ENCODE results near the gene BRPF3. TPM values are rescaled to one million over a fixed set of nuclear protein-coding genes. Genes with fewer than 3 reads are reported as not detected.

The BRPF3 gene
- polyA plus RNA-seq (ENCODE audit: insufficient read length in 4 of 4): 10 to 100 TPM; 45.1 to 55.7 (median 52.9) TPM

DNA sequence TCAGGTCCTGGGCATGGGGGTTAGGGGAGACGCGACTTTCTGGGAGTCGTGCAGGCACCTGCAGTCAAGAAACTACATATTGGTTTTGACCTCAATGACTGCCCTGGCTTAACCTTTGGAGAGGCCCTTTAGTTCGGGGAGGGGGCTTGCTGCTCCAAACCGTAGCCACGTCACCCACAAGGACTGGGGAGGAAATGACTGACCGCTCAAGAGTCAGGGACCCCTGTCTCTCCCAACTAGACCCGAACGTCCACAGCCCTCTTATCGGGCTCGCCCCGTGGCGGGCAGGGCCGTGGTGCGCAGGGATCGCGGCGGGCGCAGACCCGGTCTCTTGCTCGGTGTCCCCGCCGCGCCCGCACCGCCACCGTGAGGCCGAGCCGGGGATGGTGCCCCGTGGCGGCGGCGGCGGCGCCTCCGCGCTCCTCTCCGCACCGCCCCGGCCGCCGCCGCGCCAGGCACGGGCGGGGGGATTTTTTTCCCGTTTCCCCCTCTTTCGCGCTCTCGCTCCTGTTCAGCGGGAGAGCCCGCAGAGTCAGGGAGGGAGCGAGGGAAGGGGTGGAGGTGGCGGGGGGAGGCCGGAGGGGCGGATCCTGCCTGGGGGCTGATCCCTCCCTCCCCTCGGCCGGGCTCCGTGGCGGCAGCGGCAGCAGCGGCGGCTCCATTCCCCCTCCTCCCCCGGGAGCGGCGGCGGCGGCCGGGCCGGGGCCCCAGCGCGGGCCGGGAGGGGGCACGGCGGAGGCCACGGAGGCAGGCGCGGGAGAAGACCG, at the start of gene BRPF3:
Gene BRPF3 (plus strand): TSS at position 632 of the 767 bp plus-strand sequence. CDS start 3,579 bp downstream, outside the sequence.
- peak; percentile 45 to 67 (median 58) for DNase-seq (ENCODE audit: low read depth in 4 of 4, low spot score in 3 of 4)

DNA sequence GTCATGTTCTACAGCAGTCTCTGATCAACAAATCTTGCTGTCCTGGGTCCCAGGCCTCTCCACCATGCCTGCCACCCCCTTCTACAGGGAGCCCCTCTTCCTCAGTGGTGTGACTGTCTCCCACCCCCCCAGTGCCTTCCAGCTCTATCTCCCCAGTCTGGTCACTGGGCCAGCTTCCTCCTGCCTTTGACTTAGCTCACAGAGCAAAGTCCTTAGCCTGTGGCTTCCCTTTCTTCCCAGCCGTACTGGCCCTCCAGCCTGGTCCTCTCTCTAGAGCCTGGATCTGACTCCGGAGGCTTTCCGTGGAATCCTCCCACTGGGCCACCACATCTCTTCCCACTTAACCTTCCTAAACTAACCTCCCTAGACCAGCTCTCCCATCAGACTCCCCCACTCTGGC, 49.2 kb upstream of the BRPF3 start:
- DNase-seq (ENCODE audit: low read depth in 4 of 4, low spot score in 3 of 4): no peak

DNA sequence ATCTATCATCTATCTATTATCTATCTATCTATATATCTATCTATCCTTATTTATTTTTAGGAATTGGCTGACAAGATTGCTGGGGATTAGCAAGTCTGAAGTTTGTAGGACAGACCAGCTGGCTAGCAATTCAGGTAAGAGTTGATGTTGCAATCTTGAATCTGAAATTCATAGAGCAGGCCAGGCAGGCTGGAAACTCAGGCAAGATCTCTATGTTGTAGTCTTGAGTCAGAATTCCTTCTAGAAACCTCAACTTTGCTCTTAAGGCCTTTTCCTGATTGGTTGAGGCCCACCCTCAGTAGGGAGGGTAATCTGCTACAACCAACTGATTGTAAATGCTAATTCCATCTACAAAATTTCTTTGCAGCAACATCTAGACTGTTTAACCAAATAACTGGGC, 47.1 kb upstream of the BRPF3 start:
- no peak for DNase-seq (ENCODE audit: low read depth in 4 of 4, low spot score in 3 of 4)

DNA sequence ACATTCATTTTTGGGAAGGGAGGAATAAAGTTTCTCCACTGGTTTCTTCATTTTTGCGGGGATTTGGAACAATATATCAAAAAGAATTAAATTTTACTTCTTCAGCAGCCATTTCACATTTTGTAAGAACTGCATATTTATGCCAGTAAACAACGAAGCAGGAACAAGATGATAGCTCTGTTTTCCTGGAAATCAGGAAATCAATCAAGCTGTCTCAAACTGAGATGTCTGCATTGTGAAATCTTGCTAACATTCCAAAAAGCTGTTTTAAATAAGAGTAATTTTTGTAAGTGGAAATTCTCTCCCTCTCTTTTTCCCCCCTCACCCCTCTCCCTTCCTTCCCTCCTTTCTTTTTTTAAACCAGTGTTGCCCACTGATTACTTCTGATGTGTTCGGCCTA, 46.3 kb upstream of the BRPF3 start:
- DNase-seq (ENCODE audit: low read depth in 4 of 4, low spot score in 3 of 4): no peak

DNA sequence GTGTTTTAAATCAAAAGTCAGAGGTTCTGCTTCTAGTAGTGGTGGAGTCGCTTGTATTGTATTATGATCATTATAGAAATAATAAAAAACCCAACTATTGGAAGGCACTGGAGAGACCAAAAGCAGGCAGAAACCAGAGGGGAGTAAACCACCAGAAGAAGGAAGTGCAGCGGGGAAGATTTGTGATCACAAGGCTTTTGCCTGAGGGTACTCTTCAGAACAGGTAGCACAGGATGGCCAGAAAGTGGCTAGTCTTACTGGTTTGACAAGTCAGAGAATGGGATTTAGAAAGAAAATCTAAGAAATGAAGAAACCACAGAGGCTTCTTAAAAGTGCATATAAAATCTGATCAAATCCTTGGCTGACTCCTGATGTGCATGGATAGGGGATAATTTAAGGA, 42.3 kb upstream of the BRPF3 start:
- DNase-seq (ENCODE audit: low read depth in 4 of 4, low spot score in 3 of 4): no peak

DNA sequence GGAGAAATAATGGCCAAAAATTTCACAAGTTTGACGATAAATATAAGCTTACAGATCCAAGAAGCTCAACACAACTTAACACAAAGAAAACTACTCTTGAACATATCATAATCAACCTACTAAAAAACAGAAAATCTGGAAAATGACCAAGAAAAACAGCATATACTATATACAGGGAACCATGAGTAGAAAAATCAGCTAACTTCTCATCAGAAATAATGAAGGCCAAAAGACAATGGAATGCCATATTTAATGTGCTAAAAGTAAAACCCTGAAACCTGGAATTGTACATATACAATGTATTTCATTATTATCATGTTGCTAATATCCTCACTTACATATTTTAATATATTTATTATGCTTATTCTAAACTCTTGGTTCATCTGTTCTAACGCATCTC, 40.9 kb upstream of the BRPF3 start:
- no peak for DNase-seq (ENCODE audit: low read depth in 4 of 4, low spot score in 3 of 4)

DNA sequence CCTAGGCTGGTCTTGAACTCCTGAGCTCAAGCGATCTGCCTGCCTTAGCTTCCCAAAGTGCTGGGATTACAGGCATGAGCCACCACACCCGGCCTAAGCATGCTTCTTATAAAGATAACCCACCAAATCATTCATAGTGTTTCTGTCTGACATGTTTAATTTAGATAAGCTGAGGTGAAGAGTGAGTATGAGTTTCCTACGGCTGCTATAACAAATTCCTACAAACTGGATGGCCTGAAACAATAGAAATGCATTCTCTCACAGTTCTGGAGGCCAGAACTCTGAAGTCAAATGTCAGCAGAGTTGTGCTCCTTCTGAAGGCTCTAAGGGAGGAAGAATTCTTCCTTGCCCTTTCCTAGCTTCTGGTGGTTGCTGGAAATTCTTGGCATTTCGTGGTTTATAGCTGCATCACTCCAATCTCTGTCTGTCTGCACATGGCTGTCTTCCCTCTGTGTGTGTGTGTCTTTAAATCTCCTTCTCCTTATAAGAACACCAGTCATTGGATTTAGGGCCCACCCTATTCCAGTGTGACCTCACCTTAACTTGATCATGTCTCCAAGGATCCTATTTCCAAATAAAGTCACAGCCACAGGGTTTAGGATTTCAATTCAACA, 36.3 kb upstream of the BRPF3 start:
- no peak for DNase-seq (ENCODE audit: low read depth in 4 of 4, low spot score in 3 of 4)

DNA sequence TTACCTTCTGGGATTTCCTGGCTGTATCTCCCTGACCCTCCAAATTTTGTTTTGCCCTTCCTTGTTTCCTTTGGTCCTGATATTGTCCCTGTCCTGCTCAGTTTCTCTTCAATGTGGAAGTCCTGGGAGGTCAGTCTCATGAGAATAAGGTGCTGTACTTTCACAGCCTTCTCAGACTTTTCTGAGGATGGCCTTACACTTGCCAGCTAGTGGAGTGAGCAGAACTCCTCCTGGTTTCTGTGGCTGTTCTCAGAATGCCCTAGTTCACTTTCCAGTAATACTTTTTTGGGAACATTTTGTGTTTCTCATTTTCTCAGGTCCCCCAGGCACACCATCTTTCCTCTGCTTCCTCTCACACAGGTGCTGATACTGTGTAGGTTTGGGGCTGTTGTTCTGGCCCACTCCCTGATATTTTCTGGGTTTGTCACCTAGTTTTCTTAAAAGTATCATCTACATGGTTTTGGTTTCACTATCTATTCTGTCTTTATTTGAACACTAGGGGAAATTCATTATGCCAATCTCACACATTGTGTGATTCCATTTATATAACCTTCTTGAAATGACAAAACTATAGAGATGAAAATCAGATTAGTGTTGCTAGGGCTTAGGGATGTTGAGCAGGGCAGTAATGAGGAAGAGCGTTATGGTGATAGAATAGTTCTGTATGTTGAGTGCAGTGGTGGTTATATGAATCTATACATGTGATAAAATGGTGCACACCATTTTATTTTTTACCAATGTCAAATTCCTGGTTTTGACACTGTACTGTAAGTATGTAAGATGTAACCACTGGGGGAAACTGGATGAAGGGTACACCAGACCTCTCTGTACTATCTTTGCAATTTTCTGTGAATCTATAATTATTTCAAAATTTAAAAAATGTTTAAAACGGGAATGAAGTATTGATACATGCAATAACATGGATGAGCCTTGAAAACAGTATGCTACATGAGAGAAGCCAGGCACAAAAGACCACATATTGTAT, 27.2 kb upstream of the BRPF3 start:
- no peak for DNase-seq (ENCODE audit: low read depth in 4 of 4, low spot score in 3 of 4)

DNA sequence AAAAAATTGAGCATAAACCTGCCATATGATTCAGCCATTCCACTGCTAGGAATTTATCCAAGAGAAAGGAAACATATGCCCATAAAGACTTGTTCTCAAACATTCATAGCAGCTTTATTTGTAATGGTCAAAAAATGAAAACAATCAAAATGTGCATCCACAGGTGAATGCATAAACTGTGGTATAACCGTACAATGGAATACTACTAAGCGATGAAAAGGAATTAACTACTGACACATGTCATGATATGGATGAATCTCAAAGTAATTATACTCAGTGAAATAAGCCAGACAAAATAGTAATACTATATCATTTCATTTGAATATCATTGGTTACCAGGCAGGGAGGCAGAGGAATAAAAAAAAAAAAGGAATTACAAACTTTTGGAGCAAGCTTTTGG, 25.8 kb upstream of the BRPF3 start:
- DNase-seq (ENCODE audit: low read depth in 4 of 4, low spot score in 3 of 4): no peak

DNA sequence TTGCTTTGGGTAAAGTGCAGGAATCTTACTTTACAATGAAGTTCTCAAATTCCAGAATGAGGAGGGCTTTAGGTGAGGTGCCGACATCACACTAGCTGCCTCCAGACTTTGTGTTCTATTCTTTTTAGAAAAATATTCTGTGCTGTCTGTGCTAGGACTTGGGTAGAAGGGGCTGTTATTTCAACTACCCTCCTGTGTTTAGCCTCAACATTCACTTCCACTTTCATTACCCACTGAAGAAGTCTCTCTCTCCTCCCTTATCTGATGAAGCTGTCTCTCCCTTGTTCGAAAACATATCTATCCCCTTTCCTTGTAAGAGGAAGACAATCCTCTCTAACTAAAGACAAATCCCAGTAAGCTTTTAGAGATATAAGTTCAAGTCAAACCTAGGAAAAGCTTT, 25.0 kb upstream of the BRPF3 start:
- DNase-seq (ENCODE audit: low read depth in 4 of 4, low spot score in 3 of 4): no peak

DNA sequence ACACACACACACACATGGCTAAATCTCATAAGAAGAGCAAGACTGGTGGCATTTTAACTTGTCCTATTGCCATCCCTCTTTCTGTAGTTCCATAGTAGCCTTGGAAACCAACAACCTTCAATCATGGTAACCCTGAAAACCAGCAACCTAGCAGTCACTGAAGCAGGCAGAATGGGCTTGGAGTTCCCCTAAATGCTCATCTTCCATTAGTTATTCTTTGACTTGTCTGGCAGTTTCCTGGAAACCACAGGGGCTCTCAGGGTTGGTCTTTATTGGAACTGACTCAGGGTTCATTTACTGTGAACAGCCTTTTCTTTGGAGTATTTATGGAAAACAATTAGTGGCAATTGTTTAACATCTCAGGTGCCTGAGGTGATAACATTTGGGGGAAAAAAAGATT, 19.4 kb upstream of the BRPF3 start:
- DNase-seq (ENCODE audit: low read depth in 4 of 4, low spot score in 3 of 4): no peak

DNA sequence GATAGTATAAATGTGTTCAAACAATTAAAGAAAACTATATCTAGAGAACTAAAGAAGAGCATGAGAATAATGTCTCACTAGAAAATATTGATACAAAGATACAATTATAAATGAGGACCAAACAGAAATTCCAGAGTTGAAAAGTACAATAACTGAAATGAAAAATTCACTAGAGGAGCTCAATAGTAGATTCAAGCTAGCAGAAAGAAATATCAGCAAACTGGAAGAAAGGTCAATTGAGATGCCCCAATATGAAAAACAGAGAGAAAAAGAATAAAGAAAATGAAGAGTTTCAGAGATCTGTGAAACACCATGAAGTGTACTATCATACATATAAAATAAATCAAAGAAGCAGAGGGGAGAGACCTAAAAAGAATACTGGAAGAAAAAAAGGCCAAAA, 18.0 kb upstream of the BRPF3 start:
- DNase-seq (ENCODE audit: low read depth in 4 of 4, low spot score in 3 of 4): no peak

DNA sequence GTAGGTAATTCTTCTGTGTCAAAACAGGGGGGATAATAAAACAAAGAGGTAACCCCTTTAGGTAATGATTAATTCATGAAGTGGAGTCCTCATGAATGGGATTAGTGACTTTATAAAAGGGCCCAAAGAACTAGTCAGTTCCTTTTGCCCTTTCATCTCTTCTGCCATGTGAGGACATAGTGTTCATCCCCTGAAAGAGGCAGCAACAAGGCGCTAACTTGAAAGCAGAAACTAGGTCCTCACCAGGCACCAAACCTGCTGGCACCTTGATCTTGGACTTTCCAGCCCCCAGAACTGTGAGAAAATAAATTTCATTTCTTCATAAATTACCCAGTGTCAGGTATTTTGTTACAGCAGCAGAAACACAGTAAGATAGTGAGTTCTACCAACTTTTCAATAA, 16.4 kb upstream of the BRPF3 start:
- no peak for DNase-seq (ENCODE audit: low read depth in 4 of 4, low spot score in 3 of 4)

DNA sequence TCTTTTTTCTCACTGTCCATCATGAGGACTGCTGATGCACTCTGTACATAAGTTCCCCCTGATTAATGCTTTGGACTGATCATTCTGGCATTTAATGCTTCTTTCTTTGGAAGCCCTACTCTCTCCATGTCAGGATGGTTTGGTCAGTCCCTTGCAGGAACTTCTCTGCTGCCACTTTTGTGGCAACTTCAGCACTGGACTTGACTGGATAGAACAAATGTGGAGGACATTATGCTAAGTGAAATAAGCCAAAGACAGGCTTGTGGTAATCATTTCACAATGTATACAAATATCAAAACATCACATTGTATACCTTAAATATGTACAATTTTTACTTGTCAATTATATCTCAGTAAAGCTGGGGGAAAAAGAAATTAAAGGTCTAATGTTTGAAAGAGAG, 12.2 kb upstream of the BRPF3 start:
- DNase-seq (ENCODE audit: low read depth in 4 of 4, low spot score in 3 of 4): no peak

DNA sequence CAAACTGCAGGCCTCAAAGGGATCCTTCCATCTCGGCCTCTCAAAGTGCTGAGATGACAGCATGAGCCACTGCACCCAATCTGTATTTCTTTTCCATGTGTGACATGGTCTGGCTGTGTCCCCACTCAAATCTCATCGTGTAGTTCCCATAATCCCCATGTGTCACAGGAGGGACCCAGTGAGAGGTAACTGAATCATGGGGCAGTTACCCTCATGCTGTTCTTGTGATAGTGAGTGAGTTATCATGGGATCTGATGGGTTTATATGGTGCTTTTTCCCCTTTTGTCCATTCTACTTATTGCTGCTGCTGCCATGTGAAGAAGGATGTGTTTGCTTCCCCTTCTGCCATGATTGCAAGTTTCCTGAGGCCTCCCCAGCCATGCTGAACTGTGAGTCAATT, 10.3 kb upstream of the BRPF3 start:
- DNase-seq (ENCODE audit: low read depth in 4 of 4, low spot score in 3 of 4): no peak

DNA sequence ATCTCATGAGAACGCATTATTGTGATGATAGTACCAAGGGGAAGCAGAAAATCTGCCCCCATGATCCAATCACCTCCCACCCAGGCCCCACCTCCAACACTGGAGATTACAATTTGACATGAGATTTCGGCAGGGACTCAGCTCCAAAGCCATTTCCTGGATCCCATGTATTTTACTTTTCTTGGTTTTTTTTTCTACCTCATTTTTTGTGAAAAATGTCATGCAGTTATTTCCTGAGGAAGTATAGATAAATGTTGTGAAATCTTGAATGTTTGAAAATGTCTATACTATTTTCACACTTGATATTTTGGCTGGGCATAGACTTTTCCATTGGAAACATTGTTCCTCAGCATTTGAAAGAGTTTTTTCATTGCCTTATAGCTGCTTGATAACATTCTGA, 9.1 kb upstream of the BRPF3 start:
- DNase-seq (ENCODE audit: low read depth in 4 of 4, low spot score in 3 of 4): no peak

DNA sequence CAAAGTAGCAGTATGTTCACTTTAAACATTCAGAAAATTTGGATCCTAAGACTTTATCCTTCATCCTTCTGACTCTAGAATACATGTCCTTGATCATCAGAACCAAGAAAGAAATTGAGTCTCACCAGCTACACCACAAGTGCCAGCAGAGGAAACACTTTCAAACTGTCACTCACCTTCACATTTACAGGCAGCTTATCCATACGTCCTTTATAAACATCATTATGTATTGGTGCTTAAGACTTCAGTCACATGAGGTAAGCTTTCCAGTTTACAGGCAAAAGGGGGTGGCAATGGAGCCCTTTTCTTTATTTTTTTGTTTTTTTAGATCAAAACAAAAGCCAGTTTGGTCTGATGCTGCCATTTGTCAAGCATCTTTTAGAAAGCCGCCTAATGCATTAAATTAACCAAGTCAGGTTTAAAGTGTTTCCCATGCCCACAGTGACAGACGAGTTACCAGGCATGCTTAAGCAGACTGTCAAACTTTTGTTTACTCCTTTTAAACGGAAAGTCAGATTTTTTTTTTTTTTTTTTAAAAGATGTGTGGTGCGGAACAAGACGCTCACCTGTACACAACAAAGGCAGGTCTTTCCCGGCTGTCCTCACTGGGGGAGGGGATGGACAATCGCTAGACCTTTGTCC, 952 bp upstream of the BRPF3 start:
- DNase-seq (ENCODE audit: low read depth in 4 of 4, low spot score in 3 of 4): peak in 1 of 4 donors; percentile 7

DNA sequence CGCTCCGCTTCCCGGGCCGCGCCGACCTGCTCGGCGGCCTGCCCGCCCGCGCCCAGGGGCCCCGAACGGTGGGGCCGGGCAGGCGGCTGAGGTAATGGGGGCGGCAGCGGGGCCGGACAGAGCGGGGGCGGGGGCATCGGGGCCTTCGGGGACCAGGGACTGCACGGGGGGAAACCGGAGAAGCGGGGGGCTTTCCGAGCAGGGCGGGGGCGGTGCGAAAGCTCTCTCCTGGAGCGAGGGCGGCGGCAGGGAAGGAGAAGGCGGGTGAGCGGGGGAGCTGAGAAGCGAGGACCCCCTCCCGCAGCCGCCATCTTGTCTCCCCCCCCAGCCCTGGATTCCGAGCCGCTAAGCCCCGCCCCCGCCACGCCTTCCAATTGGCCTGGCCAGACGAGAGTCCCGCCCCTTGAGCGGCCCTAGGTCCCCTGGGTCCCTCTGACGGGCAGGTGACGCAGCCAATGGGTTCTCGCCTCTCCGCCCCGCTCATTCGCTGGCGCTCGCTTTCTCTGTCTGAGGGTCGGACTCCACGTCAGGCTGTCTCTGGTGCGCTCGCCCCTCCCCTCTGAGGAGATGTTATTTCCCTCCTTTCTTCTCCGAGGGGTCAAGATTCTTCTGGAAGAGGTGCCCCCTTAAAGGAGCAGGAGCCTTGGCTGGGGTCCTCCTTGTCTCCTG, 470 bp downstream of the BRPF3 start:
- peak; percentile 96 to 99 (median 96) for DNase-seq (ENCODE audit: low read depth in 4 of 4, low spot score in 3 of 4)

DNA sequence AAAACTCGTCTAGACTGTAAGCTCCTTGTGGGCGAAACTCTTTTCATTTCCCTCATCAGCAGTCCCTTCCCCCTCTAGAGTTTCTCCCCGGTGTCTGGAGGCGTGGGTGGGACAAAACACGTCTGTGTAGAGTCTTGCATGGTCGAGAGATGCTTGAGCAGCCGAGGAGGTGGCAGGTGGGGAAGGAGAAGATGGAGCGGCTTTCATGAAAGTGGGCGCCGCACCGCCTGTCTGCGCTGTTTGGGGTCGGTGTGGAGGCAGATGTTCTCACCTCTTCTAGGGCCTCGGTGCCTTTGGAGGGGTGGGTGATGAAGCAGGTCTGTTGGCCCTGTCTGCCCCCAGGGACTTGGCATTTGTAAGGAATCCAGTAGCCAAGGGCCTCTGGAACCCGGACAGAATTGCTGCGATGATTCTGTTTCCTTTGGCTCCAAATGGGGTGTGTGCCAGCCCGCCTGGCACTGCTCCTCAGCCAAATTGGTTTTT, 1.2 kb downstream of the BRPF3 start:
- no peak for DNase-seq (ENCODE audit: low read depth in 4 of 4, low spot score in 3 of 4)

DNA sequence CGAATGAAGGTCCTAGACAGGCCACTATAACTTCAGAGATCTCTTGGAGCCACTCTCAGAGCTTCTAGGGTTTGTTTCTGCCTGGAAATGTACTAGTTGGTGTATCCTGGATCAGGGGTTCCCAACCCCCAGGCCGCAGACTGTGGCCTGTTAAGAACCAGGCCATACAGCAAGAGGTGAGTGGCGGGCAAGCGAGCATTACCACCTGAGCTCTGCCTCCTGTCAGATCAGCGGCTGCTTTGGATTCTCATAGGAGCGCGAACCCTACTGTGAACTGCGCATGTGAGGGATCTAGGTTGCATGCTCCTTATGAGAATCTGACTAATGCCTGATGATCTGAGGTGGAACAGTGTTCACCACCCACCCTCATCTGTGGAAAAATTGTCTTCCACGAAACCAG, 2.4 kb downstream of the BRPF3 start:
- no peak for DNase-seq (ENCODE audit: low read depth in 4 of 4, low spot score in 3 of 4)

Measured in right renal pelvis (tissue), 4 donors.